HCT116 (cell line): ENCODE results near the gene METTL13. TPM values are rescaled to one million over a fixed set of nuclear protein-coding genes. Genes with fewer than 3 reads are reported as not detected.

Experiments
- ATAC-seq: fragments of 200-7000 bp; cut with Tn5 transposase; 2 replicates; pipeline ENCODE4 v1.9.1; 2020; ENCODE audit warnings: mild to moderate bottlenecking, moderate library complexity
- BruUV-seq: library from RNA; stranded (reverse); fragments of 400-500 nt; replicated peaks from 2 replicates; lab custom pipeline; 2021; lab: Mats Ljungman, UMichigan
- CTCF ChIA-PET: fragments of 300-600 bp; sonication (Branson Sonifier 250); formaldehyde crosslinking; loops from one replicate; lab custom pipeline; 2021; ENCODE audit warnings: antibody characterized with exemption; lab: Charles Lee
- POLR2A ChIA-PET: fragments of 300-600, 350-600 bp; sonication (Branson Sonifier 250); formaldehyde crosslinking; loops from one replicate; lab custom pipeline; 2021; ENCODE audit warnings: antibody characterized with exemption; lab: Charles Lee
- RAD21 ChIA-PET, 2 experiments: fragments of 300-600 bp; sonication (Branson Sonifier 250); formaldehyde crosslinking; loops; one replicate each; lab custom pipeline; 2023; ENCODE audit warnings: low total read pairs in 2 of 2; ENCODE audit not compliant: uncharacterized antibody in 2 of 2, unreplicated experiment in 2 of 2, low non-redundant PET in 1 of 2; lab: Charles Lee
- DNase-seq: peaks from one replicate; pipeline ENCODE4 v3.0.0-alpha.2; 2010; ENCODE audit warnings: low read depth, low spot score
- H2AFZ ChIP-seq: fragments of 200-600 bp; shearing (Covaris generic), sonication (generic); 2 replicates; pipeline ENCODE4 v1.6.1; 2017; ENCODE audit warnings: low read depth, mixed run types, mixed read lengths, antibody characterized with exemption, low read length; ENCODE audit not compliant: poor library complexity, severe bottlenecking
- H3K27ac ChIP-seq: 2 replicates; pipeline ENCODE4 v1.5.1; 2012; ENCODE audit warnings: low read depth, low read length
- H3K27me3 ChIP-seq: fragments of 200-600 bp; sonication (generic); 2 replicates; pipeline ENCODE4 v1.6.1; 2016; ENCODE audit warnings: mixed run types, low read length, mixed read lengths; ENCODE audit not compliant: insufficient read depth
- H3K36me3 ChIP-seq, 2 experiments: fragments of 200-500 bp in 1 of 2; fragments of 200-600 bp in 1 of 2; sonication (Bioruptor generic) in 1 of 2; sonication (generic) in 1 of 2; 2 replicates each; pipeline versions ENCODE4 v1.5.1 to v1.6.1; 2014 to 2016; ENCODE audit warnings: low read length in 2 of 2, inconsistent platforms in 1 of 2, mixed read lengths in 1 of 2, mixed run types in 1 of 2; ENCODE audit not compliant: insufficient read depth in 2 of 2, control insufficient read depth in 1 of 2
- H3K4me1 ChIP-seq, 2 experiments: fragments of 200-600 bp in 1 of 2; sonication (generic) in 1 of 2; 2 replicates each; pipeline versions ENCODE4 v1.5.1 to v1.6.1; 2012 to 2017; ENCODE audit warnings: low read length in 2 of 2, inconsistent platforms in 1 of 2, mild to moderate bottlenecking in 1 of 2, mixed read lengths in 1 of 2, mixed run types in 1 of 2, moderate library complexity in 1 of 2; ENCODE audit not compliant: insufficient read depth in 2 of 2, control insufficient read depth in 1 of 2
- H3K4me2 ChIP-seq: fragments of 200-600 bp; sonication (generic); 2 replicates; pipeline ENCODE4 v1.6.1; 2017; ENCODE audit warnings: mixed run types, low read length, mixed read lengths
- H3K4me3 ChIP-seq, 2 experiments: fragments of 200-600 bp in 1 of 2; sonication (generic) in 1 of 2; replicated peaks in 1 of 2; 2 replicates each; pipeline ENCODE4 v1.5.1; 2011 to 2016; ENCODE audit warnings: low read length in 2 of 2, control low read depth in 1 of 2, low read depth in 1 of 2, mild to moderate bottlenecking in 1 of 2, mixed read lengths in 1 of 2, mixed run types in 1 of 2
- H3K79me2 ChIP-seq: fragments of 200-600 bp; sonication (generic); 2 replicates; pipeline ENCODE4 v1.6.1; 2017; ENCODE audit warnings: mild to moderate bottlenecking, mixed run types, low read length, moderate library complexity, mixed read lengths; ENCODE audit not compliant: insufficient read depth
- H3K9ac ChIP-seq: fragments of 200-600 bp; sonication (generic); 2 replicates; pipeline ENCODE4 v1.6.1; 2016; ENCODE audit warnings: low read length, mixed read lengths
- H3K9me2 ChIP-seq: fragments of 200-600 bp; sonication (generic), shearing (Covaris generic); 2 replicates; pipeline ENCODE4 v1.6.1; 2017; ENCODE audit warnings: mixed run types, mild to moderate bottlenecking, moderate library complexity; ENCODE audit not compliant: insufficient read depth
- H3K9me3 ChIP-seq, 2 experiments: fragments of 200-500 bp in 1 of 2; fragments of 200-600 bp in 1 of 2; sonication (Bioruptor generic) in 1 of 2; sonication (generic) in 1 of 2; 2 replicates each; pipeline ENCODE4 v1.6.1; 2014 to 2017; ENCODE audit warnings: low read length in 2 of 2, mixed read lengths in 2 of 2, inconsistent platforms in 1 of 2, low read depth in 1 of 2, mild to moderate bottlenecking in 1 of 2, mixed run types in 1 of 2, moderate library complexity in 1 of 2; ENCODE audit not compliant: control insufficient read depth in 1 of 2, insufficient read depth in 1 of 2
- H4K20me1 ChIP-seq: fragments of 200-600 bp; sonication (generic), shearing (Covaris generic); 2 replicates; pipeline ENCODE4 v1.6.1; 2017; ENCODE audit warnings: mixed run types, mild to moderate bottlenecking, moderate library complexity; ENCODE audit not compliant: insufficient read depth
- ATF3 ChIP-seq: IDR thresholded peaks from 2 replicates; pipeline ENCODE4 v1.6.1; 2012
- CBX3 ChIP-seq: IDR thresholded peaks from 2 replicates; pipeline ENCODE4 v1.6.1; 2012; ENCODE audit warnings: low read depth
- CTCF ChIP-seq, 3 experiments: fragments of 200-600 bp in 1 of 3; sonication (generic) in 1 of 3; IDR thresholded peaks in 2 of 3; conservative IDR thresholded peaks in 1 of 3; 2 replicates each; pipeline ENCODE4 v1.5.1; 2012 to 2017; ENCODE audit warnings: low read depth in 2 of 3, low read length in 2 of 3, antibody characterized with exemption in 1 of 3, borderline replicate concordance in 1 of 3, control low read depth in 1 of 3, mild to moderate bottlenecking in 1 of 3, mixed read lengths in 1 of 3, mixed run types in 1 of 3, moderate library complexity in 1 of 3; ENCODE audit not compliant: insufficient read depth in 1 of 3
- EGR1 ChIP-seq: IDR thresholded peaks from 2 replicates; pipeline ENCODE4 v1.6.1; 2012; ENCODE audit warnings: low read depth
- ELF1 ChIP-seq: IDR thresholded peaks from 2 replicates; pipeline ENCODE4 v1.6.1; 2012; ENCODE audit warnings: low read depth, borderline replicate concordance
- EZH2 ChIP-seq: fragments of 200-600 bp; sonication (generic); IDR thresholded peaks from 2 replicates; pipeline ENCODE4 v1.6.1; 2017; ENCODE audit warnings: antibody characterized with exemption, mixed run types
- JUND ChIP-seq: IDR thresholded peaks from 2 replicates; pipeline ENCODE4 v1.6.1; 2012
- MAX ChIP-seq: IDR thresholded peaks from 2 replicates; pipeline ENCODE4 v1.6.1; 2012
- POLR2A ChIP-seq: IDR thresholded peaks from 2 replicates; pipeline ENCODE4 v1.7.0; 2011; ENCODE audit warnings: borderline replicate concordance; ENCODE audit not compliant: insufficient read depth, insufficient read length; ENCODE audit errors: extremely low read depth
- POLR2AphosphoS5 ChIP-seq: IDR thresholded peaks from 2 replicates; pipeline ENCODE4 v1.6.1; 2011; ENCODE audit warnings: mild to moderate bottlenecking, low read depth, low read length, moderate library complexity
- RAD21 ChIP-seq: IDR thresholded peaks from 2 replicates; pipeline ENCODE4 v1.6.1; 2012; ENCODE audit warnings: low read depth, mild to moderate bottlenecking
- REST ChIP-seq: IDR thresholded peaks from 2 replicates; pipeline ENCODE4 v1.6.1; 2012; ENCODE audit warnings: low read depth
- SIN3A ChIP-seq: IDR thresholded peaks from 2 replicates; pipeline ENCODE4 v1.6.1; 2012; ENCODE audit warnings: low read depth
- TCF7L2 ChIP-seq: IDR thresholded peaks from 2 replicates; pipeline ENCODE4 v1.7.0; 2011; ENCODE audit warnings: borderline replicate concordance, inconsistent platforms; ENCODE audit not compliant: insufficient read depth, insufficient read length; ENCODE audit errors: extremely low read depth
- YY1 ChIP-seq: IDR thresholded peaks from 2 replicates; pipeline ENCODE4 v1.6.1; 2011; ENCODE audit warnings: low read length, low read depth, moderate library complexity, mild to moderate bottlenecking; ENCODE audit not compliant: insufficient replicate concordance; ENCODE audit errors: extremely low read depth
- ZFX ChIP-seq: fragments of 450-650 bp; IDR thresholded peaks from 2 replicates; pipeline ENCODE4 v1.6.1; 2017
- ZNF274 ChIP-seq: fragments of 200-500 bp; sonication (Bioruptor generic); IDR thresholded peaks from 2 replicates; pipeline ENCODE4 v1.6.1; 2014; ENCODE audit warnings: mild to moderate bottlenecking, low read depth, low read length, inconsistent platforms
- intact Hi-C: fragments of 100-400 bp; cut with micrococcal nuclease; formaldehyde crosslinking; loops from 2 replicates; pipeline ENCODE4 v1.10.0; 2022
- total RNA-seq: library from RNA; stranded (reverse); gene quantifications from one replicate; pipeline ENCODE4 v1.2.1, GENCODE V29; 2021; ENCODE audit not compliant: unreplicated experiment

Gene METTL13
- total RNA-seq, 1 experiment from 2014 or later = 33.9 TPM

- no peak for TF ChIP-seq ZNF274
These were observed 51.8 kb downstream of the METTL13 start (continued) for GRCh38 chr1:171833091-171833825.

GRCh38 chr1:171834821-171835220 is 53.4 kb downstream of the METTL13 start:
- Histone ChIP-seq H3K79me2 (no peaks in the 10 kb centered on the region), H3K27ac (no peak overlapping the region), H3K4me2 (no peak overlapping the region), H3K4me1 (no peaks in the 10 kb centered on the region), H3K9ac (no peak overlapping the region), H3K9me2 (no peaks in the 10 kb centered on the region), H3K9me3 (no peaks in the 10 kb centered on the region), H3K4me3 (no peak overlapping the region), H3K27me3 (no peaks in the 10 kb centered on the region), H3K36me3 (no peaks in the 10 kb centered on the region), H2AFZ (no peak overlapping the region), H4K20me1 (no peaks in the 10 kb centered on the region)
- ChIA-PET CTCF (no interaction called here), RAD21 (no interaction called here), POLR2A (no interaction called here)
- intact Hi-C loops = no loop called here
- ATAC-seq = no peak
- no peak for DNase-seq
- no TSS peak for BruUV-seq
- TF ChIP-seq RAD21 = no peak
- TF ChIP-seq YY1 = no peak
- no peak for TF ChIP-seq REST
- TF ChIP-seq SIN3A = no peak
- TF ChIP-seq CTCF (IDR thresholded peaks at IDR 0.05 in 2 of 3, conservative IDR thresholded peaks at IDR 0.05 in 1 of 3; ENCODE audit: borderline replicate concordance in 1 of 3, insufficient read depth in 1 of 3, low read depth in 2 of 3, low read length in 2 of 3) = no peak
- no peak for TF ChIP-seq ELF1
- TF ChIP-seq JUND = no peak
- no peak for TF ChIP-seq TCF7L2
- TF ChIP-seq POLR2AphosphoS5 = no peak
- TF ChIP-seq CBX3 = no peak
- no peak for TF ChIP-seq POLR2A
- no peak for TF ChIP-seq ZNF274
- TF ChIP-seq ATF3 = no peak
- TF ChIP-seq EZH2 = no peak
- TF ChIP-seq EGR1 = no peak
- no peak for TF ChIP-seq MAX
- TF ChIP-seq ZFX = no peak
